ENCODE results near the gene WDR11.

Gene WDR11

GRCh38 chr10:120940299-120940900, 89.2 kb downstream of the WDR11 start:
- no peak overlapping the region for H3K4me3 ChIP-seq (ENCODE audit: low read depth, low read length)
- no peak for TF ChIP-seq CTCF (IDR thresholded peaks at IDR 0.05; ENCODE audit: low read depth, low read length, missing control alignments)
- in situ Hi-C loops (cut with HindIII; ENCODE audit: low sequenced_read_pairs), result loop anchor here (10.0 kb wide), 1 partner anchor 954 kb away; no protein-coding TSS in a partner anchor
- DNase-seq (ENCODE audit: low read depth), result no peak

DNA sequence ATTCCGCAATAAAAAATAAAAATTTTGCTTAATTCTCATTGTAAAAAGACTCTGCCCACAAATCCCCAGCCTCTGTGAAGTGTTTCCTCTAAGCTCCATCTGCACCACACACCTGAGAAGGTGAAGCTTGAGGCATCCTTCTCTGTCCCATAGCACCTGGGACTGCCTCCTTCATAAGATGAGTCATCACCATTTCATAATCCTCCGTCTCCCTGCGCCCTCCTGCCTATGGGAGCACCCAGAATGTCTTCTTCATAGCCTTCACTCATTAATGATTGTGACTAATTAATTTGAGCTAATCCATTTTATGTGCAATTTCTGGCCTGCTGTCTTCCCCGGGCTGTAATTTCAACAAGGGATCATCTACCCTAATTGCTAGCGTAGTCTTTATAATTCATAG, 90.3 kb downstream of the WDR11 start:
- no peak for TF ChIP-seq CTCF (IDR thresholded peaks at IDR 0.05; ENCODE audit: low read depth, low read length, missing control alignments)
- DNase-seq (ENCODE audit: low read depth), result no peak
- no peak overlapping the region for H3K4me3 ChIP-seq (ENCODE audit: low read depth, low read length)
- in situ Hi-C loops (cut with HindIII; ENCODE audit: low sequenced_read_pairs), result loop anchor here (10.0 kb wide), 1 partner anchor 953 kb away; no protein-coding TSS in a partner anchor

DNA sequence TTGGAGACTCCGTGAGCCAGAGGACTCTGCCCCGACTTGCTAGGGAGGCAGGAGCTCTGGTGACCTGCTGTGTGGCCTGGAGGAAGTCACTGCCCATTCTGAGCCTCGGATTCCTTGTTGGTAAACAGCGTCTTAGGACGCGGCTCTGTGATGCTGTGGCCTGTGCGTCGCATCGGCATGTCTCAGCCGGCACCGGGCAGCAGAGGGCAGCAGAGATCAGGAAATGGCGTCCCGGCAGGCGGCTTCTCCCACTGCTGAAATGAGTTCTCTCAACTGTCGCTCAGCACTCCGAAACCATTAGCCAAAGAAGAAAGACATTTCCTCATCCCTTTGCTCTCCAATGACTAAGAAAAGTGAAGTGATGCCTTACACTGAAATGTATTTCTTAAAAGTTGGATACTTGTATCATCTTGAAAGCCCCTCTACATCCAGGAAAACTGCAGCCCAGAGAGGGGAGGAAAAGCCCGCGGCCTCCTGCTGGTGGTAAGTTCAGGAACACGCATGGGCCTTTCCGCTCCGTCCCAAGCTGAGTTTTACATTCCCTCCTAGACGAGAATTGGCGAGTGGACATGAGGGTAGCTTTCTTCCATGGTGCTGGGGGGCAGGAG, 91.7 kb downstream of the WDR11 start:
- H3K4me3 ChIP-seq (ENCODE audit: low read depth, low read length), result no peak overlapping the region
- in situ Hi-C loops (cut with HindIII; ENCODE audit: low sequenced_read_pairs), result loop anchor here (10.0 kb wide), 1 partner anchor 952 kb away; no protein-coding TSS in a partner anchor
- peak; percentile 82 for TF ChIP-seq CTCF (IDR thresholded peaks at IDR 0.05; ENCODE audit: low read depth, low read length, missing control alignments)

DNA sequence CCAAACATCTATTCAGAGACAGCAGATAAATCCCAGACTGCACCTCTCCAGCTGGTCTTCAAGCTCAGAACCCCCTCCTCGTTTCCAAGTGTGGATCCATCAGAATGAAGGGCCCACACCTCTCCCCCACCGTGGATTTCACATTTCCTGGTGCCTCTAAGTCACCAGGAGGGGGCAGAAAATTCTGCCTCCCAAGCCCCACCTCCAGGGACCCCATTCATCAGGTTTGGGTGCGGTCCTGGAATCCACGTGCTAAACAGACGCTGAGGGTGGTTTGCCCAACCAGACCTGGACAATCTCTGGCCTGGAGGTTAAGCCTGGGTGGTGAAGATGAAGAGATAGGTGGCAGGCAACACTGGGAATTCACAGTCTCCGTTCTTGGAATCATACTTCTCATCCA, 92.4 kb downstream of the WDR11 start:
- no peak for DNase-seq (ENCODE audit: low read depth)
- TF ChIP-seq CTCF (IDR thresholded peaks at IDR 0.05; ENCODE audit: low read depth, low read length, missing control alignments), result no peak
- no peak overlapping the region for H3K4me3 ChIP-seq (ENCODE audit: low read depth, low read length)
- in situ Hi-C loops (cut with HindIII; ENCODE audit: low sequenced_read_pairs), result loop anchor here (10.0 kb wide), 1 partner anchor 951 kb away; no protein-coding TSS in a partner anchor

More for the DNA sequence above, 91.7 kb downstream of the WDR11 start:
- DNase-seq (ENCODE audit: low read depth), result peak; percentile 35

GRCh38 chr10:120944586-120945125, 93.5 kb downstream of the WDR11 start:
- DNase-seq (ENCODE audit: low read depth), result no peak
- in situ Hi-C loops (cut with HindIII; ENCODE audit: low sequenced_read_pairs), result loop anchor here (10.0 kb wide), 1 partner anchor 950 kb away; no protein-coding TSS in a partner anchor
- no peak for TF ChIP-seq CTCF (IDR thresholded peaks at IDR 0.05; ENCODE audit: low read depth, low read length, missing control alignments)
- no peak overlapping the region for H3K4me3 ChIP-seq (ENCODE audit: low read depth, low read length)

GRCh38 chr10:120945182-120945581, 94.0 kb downstream of the WDR11 start:
- no peak overlapping the region for H3K4me3 ChIP-seq (ENCODE audit: low read depth, low read length)
- TF ChIP-seq CTCF (IDR thresholded peaks at IDR 0.05; ENCODE audit: low read depth, low read length, missing control alignments), result no peak
- in situ Hi-C loops (cut with HindIII; ENCODE audit: low sequenced_read_pairs), result loop anchor here (10.0 kb wide), 1 partner anchor 950 kb away; no protein-coding TSS in a partner anchor
- DNase-seq (ENCODE audit: low read depth), result no peak
